Stimulated activated naive CD8-positive, alpha-beta T cell treated with anti-CD3 and anti-CD28 coated beads, Interleukin-15, Interleukin-2, amounts not matched to agents 100 U/mL and 50 U/mL, for 24 hours (primary cell): Measurements from ENCODE around the gene CD3D.

Experiments
- ATAC-seq: fragments of 150-1000 bp; cut with Tn5 transposase; one replicate; pipeline ENCODE4 v1.10.0; 2021
- DNase-seq: peaks from one replicate; pipeline ENCODE4 v3.0.0; 2021

Gene CD3D

DNA sequence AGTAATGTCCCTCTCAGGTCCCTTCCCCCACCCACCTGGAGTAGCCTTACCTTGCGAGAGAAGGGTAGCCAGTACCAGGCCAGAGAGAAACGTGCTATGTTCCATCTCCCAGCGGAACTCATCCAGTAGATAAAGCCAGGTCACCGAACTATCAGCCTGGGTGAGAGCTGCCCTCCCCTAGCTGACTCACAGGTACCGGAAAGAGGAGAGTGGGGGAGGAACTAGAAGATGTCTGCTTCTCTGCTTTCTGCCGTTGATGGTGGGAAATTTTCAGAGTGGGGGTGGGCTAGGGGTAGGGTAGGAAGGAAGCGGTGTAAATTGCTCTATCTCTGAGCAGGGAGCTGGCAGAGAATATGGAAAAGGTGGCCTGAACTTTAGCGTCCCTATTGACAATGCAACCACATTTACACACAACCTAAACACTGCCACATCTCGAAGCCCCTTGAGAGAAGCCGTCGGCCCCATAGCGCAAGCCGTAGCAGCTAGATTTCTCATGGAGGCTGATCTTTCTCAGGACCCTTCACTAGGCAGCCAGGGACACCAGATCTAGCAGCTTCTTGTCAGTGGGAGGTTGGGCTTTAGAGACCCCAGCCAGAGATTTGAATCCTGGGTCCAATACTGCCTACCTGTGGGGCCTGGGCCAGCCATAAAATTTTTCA is at the start of gene CD3D:
CD3D (minus strand) TSS at position 203 of the 659 bp plus-strand sequence; CDS start at position 105, 98 bp downstream.
- peak; percentile 60 for ATAC-seq
- peak; percentile 68 for DNase-seq

DNA sequence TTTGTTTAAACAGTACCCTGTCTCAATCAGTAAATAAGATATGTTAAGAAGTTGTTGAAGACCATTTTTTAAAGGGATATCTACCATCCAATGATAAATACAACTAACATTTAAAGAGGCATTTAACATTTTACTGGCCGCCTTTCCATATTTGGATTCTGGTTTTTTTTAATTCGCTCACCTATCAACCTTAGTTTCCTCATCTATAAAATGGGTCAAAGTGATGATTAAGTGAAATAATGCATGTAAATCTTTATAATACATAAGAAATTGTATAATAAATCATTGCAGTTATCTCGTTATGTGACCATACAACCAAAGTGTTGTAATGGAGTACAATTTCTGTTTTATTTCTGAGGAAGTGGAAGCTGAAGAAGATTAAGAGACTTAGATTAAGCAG is 41.2 kb upstream of the CD3D start:
- DNase-seq (no peak), ATAC-seq (no peak)

DNA sequence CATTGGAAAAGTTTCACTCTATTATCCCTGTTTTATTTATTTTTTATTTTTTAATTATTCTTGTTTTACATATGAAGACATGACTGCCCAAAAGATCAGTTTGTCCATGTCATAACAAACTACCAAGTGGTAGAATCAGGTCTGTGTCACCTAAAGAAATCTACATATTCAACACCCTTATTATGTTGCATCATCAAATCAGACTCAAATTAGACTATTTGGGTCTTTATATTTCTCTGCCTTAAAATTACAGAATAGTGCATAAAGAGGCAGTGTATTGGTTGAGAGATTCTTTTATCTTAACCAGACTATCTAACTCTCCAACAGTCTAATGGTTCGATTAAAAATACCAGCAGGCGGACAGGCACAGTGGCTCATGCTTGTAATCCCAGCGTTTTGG is 40.4 kb upstream of the CD3D start:
- DNase-seq (no peak), ATAC-seq (no peak)

DNA sequence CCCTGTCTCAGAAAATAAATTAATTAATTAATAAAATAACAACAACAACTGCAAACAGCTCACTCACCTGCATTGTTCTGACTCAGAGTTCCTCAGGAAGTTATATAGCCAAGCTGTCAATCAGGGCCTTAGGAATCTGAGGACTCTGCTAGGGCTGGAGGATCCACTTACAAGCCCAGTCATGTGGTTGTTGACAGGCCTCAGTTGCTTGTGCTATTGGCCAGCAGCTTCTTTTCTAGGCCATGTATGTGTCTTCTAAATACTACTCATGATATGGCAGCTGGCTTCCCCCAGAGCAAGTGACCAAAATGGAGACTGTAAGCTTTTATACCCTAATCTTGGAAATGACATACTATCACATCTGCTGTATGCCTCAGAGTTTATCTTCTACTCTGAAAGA is 38.1 kb upstream of the CD3D start:
- DNase-seq (no peak), ATAC-seq (no peak)

DNA sequence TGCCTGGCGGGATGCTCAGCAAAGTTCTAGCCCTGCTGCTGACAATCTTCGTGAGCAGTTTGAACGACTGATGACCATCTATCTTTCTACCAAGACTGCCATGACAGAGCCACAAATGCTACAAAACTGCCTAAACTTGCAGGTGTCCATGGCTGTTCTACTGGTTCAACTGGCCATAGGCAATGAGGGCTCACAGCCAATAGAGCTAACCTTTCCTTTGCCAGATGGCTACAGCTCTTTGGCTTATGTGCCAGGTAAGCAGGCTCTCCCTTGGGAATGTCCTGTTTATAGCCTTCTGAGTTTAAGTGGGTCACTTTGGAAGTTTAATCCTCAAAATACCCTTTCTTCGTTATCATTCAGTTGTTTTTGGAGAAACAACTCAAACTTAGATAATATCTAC is 37.0 kb upstream of the CD3D start:
- no peak for DNase-seq
- no peak for ATAC-seq

DNA sequence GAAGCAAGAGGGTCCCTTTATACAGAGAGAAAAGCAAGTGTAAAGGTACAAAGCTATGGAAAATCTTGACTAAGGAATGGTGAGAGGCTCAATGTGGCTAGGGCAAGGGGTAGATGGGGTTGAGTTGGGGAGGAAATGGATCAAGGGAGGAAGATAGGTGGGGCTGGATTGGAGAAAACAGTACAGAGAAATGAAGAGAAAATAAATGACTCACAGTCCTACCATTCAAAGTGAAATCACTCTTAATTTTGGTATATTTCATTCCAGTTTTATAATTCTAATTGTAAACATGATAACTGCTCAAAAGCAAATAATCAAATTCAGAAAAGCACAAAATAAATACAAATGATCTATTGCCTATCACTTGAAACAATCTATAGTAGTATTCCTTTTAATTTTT is 33.5 kb upstream of the CD3D start:
- ATAC-seq: no peak
- DNase-seq: no peak

DNA sequence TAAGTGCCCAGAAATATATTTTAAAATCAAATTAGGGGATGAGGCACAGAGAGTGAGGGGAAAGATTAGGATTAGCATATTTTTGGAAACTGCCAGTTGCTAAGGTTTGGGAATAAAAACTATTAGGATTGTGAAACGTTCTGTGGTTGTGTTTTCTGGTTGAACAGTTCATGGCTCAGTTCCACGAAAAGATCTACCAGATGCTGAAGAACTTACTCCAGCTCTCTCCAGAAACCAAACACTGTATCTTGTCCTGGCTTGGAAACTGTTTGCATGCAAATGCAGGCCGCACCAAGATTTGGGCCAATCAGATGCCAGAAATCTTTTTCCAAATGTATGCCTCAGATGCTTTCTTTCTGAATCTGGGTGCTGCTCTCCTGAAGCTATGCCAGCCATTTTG is 32.2 kb upstream of the CD3D start:
- DNase-seq (no peak), ATAC-seq (no peak)

DNA sequence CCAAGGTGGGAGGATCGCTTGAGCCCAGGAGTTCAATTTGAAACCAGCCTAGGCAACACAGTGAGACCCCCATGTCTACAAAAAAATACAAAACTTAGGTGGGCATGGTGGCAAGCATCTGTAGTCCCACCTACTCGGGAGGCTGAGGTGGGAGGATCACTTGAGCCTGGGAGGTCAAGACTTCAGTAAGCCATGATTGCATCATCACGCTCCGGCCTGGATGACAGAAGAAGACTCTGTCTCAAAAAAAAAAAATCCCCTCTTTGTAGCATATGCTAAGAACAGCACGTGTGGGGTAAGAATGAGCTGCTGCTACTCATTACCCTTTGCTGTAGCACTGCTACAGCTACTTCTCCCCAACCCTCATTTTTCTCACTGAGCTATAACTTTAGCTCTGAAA is 31.4 kb upstream of the CD3D start:
- DNase-seq (no peak), ATAC-seq (no peak)

DNA sequence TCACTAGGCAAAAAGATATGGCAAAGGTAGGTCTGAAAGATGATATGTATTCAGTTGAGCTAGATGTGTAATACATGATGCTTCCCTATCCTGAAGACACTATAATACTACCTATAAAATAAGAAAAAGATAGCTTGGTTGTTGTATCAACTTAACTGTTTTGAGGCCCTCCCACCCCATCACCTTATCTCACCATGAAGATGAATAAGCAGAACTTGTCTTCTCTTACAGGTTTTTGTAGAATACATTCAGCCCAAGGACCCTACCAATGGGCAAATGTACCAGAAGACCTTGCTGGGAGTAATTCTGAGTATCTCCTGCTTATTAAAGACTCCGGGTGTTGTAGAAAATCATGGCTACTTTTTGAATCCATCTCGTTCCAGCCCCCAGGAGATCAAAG is 30.8 kb upstream of the CD3D start:
- ATAC-seq: no peak

DNA sequence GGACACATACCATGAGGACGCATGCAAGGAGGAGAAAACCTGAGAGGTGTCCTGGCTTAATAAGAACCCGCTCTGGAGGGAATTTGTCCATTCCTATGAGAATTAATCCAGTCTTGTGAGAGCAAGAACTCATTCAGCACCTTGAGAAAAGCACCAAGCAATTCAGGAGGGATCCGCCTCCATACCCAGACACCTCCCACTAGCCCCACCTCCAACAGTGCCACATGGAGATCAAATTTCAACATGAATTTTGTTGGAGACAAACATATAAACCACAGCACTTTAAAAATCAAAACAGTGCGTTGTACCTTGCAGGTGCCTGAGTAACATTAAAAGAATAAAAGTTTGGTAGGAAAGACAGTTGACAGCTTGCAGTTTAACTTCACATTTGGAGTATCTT is 28.3 kb upstream of the CD3D start:
- no peak for ATAC-seq
- DNase-seq: no peak

More for the DNA sequence above, 30.8 kb upstream of the CD3D start:
- no peak for DNase-seq

DNA sequence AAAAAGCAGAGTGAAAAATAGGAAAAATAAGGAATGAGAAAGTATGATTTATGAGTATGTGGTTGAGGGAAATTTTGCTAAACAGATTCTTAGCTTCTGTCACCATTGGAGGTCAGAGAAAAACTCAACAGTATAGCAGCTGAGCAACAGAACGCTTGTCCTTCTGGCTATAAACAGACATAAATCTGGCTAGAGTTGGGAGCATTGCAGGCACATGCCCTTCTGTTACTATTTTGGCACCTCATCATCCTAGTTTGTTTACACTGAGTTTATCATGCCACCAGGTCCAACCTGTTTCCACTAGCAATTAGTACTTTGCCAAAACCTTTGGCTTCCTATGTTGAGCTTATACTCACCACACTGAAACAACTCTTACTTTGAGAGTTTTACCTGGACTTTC is 23.8 kb upstream of the CD3D start:
- DNase-seq (no peak), ATAC-seq (no peak)

DNA sequence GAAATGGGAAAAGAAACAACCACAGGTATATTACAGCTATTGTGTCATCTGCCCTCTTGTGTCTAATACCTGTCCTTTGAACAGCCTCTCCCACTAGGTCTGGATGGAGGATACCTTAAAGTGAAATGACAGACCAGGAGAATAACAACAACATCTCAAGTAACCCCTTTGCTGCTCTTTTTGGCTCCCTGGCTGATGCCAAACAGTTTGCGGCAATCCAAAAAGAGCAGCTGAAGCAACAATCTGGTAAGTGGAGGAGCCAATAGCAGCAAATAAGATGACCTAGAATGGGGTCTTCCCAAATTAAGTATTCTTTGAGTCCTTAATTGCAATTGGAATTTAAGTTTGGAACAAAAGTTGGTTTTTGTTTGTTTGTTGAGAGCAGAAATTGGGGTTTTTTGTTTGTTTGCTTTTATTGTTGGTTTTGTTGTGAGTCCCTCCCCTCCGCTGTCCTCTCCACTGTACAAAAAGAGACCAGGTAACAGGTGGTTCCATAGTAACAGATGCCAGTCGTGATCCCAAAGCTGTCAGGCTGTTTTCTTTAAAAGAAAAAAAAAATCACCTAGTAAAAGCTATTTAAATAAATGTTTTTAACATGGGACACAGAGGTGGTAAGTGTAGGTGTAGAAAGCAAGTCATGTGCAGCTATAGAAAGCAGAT is 22.6 kb upstream of the CD3D start:
- ATAC-seq (no peak), DNase-seq (no peak)

DNA sequence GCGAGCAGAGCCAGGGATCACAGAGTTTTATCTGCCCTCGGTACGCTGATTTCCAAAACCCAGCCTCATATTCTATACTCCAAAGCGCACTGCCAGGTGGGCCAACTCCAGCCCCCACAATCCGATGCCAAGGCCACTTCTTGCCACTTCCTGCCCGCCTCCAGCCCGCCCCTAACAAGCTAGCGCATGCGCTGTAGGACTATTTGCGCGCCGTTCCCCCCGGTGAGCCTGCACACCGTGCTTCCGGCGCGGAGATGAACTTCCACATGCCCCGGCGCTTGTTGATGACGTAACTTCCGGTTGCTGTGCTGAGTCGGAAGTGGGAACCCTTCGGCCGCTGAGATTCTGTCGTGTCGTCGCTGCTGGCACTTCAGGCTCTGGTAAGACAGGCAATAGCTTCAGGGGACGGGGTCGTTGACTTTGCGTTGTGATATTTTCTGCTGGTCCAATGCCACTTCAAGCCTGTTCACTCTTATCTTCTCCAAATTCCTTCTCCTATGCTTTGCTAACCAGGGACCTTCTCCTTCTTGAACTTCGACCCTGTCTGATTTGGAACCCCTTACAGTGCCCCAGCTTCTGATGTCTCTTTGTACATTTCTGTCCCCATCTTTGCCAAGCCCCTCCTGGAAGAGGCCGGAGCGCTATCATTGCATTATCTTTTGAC is 16.9 kb upstream of the CD3D start, which contains the start of gene UBE4A:
UBE4A (plus strand) TSS at position 306 of the 664 bp plus-strand sequence. CDS start 5,481 bp downstream, outside the sequence.
- peak; percentile 99 for DNase-seq
- peak; percentile 96 for ATAC-seq

DNA sequence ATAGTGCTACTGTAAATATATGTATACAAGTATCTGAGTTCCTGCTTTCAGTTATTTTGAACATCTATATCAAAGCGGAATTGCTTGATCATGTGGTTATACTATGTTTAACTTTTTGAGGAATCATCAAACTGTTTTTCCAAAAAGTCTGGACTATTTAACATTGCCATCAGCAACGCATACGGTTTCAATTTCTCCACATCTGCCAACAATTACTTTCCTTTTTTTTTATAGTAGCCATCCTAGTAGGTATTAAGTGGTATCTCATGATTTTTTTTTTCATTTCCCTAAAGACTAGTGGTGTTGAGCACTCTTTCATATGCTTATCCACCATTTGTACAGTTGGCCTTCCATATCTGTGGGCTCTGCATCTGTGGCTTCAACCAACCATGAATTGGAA is 15.6 kb upstream of the CD3D start:
- ATAC-seq: no peak
- no peak for DNase-seq

DNA sequence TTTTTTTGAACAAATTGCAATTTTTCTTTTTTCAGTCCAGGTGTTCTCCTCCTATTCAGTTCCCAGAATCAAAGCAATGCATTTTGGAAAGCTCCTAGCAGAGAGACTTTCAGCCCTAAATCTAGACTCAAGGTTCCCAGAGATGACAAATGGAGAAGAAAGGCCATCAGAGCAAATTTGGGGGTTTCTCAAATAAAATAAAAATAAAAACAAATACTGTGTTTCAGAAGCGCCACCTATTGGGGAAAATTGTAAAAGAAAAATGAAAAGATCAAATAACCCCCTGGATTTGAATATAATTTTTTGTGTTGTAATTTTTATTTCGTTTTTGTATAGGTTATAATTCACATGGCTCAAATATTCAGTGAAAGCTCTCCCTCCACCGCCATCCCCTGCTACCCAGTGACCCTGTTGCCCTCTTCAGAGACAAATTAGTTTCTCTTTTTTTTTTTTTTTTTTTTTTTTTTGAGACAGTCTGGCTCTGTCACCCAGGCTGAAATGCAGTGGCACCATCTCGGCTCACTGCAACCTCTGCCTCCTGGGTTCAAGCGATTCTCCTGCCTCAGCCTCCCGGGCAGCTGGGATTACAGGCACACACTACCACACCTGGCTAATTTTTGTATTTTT is 10.7 kb upstream of the CD3D start:
- DNase-seq (no peak), ATAC-seq (no peak)

DNA sequence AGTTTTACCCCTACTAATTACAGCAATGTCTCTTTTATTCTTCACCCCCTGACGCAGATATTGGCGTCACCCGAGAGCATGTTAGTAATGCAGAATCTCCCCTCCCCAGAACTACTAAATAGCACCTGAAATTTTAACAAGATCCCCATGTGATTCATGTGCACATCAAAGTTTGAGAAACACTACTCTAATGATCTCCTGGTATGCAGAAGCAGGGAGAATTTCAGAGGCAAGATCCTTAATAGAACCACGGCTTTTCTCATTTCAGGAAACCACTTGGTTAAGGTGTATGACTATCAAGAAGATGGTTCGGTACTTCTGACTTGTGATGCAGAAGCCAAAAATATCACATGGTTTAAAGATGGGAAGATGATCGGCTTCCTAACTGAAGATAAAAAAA is 7.0 kb upstream of the CD3D start:
- no peak for ATAC-seq
- no peak for DNase-seq

DNA sequence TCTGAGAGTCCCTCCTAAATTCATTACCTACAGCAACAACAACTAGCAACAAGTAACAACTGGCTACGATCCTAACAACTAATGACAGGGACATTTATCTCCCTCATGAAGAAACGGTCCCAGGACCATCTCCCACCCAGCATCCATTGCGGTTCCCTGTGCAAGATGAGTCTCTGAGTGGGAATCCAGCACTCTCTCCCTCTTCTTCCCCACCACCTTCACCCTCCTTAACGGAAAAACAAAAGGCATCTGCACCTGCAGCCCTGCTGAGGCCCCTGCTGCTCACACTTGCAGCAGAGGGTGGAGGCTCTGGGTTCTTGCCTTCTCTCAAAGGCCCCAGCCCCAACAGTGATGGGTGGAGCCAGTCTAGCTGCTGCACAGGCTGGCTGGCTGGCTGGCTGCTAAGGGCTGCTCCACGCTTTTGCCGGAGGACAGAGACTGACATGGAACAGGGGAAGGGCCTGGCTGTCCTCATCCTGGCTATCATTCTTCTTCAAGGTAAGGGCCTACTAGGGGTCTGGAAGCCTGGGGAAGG is 1.5 kb upstream of the CD3D start, which contains the start of gene CD3G:
CD3G (plus strand) TSS at position 364 of the 535 bp plus-strand sequence; CDS start at position 444, 80 bp downstream.
- peak; percentile 80 for DNase-seq

DNA sequence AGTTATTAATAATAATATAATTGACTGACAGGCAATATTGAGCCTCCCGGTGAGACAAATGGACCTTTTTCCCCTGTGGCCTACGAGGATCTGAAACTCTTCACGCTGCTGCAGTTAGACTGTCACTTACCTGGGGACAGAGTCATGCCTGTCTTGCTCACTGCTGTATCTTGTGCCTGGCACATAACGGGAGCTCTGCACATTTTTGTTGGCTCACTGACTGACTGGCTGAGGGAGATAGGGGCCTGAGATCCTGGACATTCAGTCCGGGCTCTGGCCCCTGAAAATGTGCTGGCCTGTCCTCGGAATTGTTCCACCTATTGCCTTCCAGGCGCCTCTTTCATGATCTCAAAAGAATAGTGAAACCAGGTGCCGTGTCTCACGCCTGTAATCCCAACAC is 743 bp upstream of the CD3D start:
- ATAC-seq: peak; percentile 13
- DNase-seq: no peak

More for the DNA sequence above, 1.5 kb upstream of the CD3D start, which contains the start of gene CD3G:
- ATAC-seq: peak; percentile 74

DNA sequence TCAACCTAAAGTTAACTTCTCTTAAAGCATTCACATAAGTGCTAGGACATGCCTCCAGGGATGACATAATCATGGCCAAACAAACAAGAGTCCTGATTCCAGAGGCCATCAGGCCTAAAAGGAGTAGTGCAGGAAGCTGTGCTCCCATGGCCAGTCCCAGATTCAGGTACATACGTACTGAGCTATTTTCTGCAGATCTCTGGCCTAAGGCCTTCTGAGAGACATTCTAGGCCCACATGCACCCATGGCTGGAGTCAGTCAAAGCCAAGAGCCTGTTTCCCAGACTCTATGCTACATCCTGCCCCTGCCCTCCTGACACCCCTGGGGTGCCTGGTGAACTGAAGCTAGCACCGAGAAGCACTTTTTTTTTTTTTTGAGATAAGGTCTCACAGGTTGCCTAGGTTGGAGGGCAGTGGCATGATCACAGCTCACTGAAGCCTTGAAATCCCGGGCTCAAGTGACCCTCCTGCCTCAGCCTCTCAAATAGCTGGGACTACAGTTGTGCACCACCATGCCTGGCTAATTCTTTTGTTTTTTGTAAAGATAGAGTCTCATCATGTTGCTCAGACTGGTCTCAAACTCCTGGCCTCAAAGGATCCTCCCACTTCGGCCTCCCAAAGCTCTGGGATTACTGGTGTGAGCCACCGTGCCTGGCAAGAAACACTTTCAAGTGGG is 553 bp downstream of the CD3D start:
- ATAC-seq: no peak
- DNase-seq: no peak

DNA sequence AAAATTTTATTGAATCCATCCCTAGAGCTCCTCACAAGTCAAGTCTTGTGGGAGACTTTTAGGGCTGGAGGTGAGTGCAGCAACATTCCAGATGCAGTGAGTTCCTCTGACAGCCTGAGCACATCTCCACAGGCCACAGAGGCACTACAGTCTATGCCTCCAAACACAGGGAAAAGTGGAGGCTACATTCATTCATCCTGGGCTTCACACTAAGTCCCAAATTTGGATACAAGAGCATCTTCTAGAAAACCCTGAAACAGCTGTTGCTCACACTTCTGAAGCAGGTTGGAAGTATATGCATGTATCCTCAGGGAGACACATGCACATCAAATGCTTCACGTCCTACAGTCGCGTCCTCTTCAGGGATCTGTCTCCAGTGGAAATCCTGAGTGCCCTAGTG is 1.2 kb downstream of the CD3D start:
- no peak for DNase-seq

DNA sequence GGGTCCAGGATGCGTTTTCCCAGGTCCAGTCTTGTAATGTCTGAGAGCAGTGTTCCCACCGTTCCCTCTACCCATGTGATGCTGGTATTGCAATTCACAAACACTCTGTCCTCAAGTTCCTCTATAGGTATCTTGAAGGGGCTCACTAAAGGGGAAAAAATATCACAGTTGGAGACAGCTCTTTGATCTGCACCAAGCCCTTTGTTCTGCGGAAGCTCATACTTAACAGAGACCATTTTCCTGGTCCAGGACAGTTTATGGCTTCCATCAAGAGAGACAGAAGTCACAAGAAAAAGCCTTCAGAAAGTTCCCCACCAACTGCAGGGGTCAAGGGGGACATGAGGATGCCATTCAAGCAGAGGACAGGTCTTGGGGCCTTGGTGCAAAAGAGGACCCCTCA is 2.1 kb downstream of the CD3D start:
- no peak for DNase-seq
- no peak for ATAC-seq

More for the DNA sequence above, 1.2 kb downstream of the CD3D start:
- ATAC-seq: no peak
